Heart left ventricle (tissue), 16 donors: Measurements from ENCODE around the gene ARPC2. TPM values are rescaled to one million over a fixed set of nuclear protein-coding genes. Genes with fewer than 3 reads are reported as not detected.

Experiments
- ATAC-seq, 4 donors: fragments of 200-7000 bp; cut with Tn5 transposase; one replicate each; pipeline ENCODE4 v1.9.1; 2020 to 2022; ENCODE audit warnings: moderate library complexity in 4 of 4, mild to moderate bottlenecking in 3 of 4, moderate number of reproducible peaks in 1 of 4
- DNase-seq, 5 donors: peaks; one replicate each; pipeline ENCODE4 v3.0.0-alpha.2; 2020
- H3K27ac ChIP-seq, 12 donors: fragments of 200-600 bp; sonication (generic) in 4 of 12; one replicate each; pipeline versions ENCODE4 v1.5.0 to v1.8.0; 2016 to 2022; ENCODE audit warnings: mild to moderate bottlenecking in 2 of 12
- H3K27me3 ChIP-seq, 9 donors: fragments of 200-600 bp; sonication (generic) in 2 of 9; one replicate each; pipeline versions ENCODE4 v1.5.1 to v1.8.0; 2016 to 2022; ENCODE audit warnings: mild to moderate bottlenecking in 3 of 9
- H3K36me3 ChIP-seq, 9 donors: fragments of 200-600 bp; sonication (generic) in 2 of 9; one replicate each; pipeline versions ENCODE4 v1.5.0 to v1.8.0; 2018 to 2022; ENCODE audit warnings: mild to moderate bottlenecking in 2 of 9
- H3K4me1 ChIP-seq, 12 donors: fragments of 200-600 bp; sonication (generic) in 4 of 12; one replicate each; pipeline versions ENCODE4 v1.5.0 to v1.8.0; 2016 to 2022; ENCODE audit warnings: mild to moderate bottlenecking in 3 of 12
- H3K4me3 ChIP-seq, 12 donors: fragments of 200-600 bp; sonication (generic) in 4 of 12; one replicate each; pipeline versions ENCODE4 v1.5.0 to v1.8.0; 2017 to 2022; ENCODE audit warnings: mild to moderate bottlenecking in 9 of 12, moderate library complexity in 4 of 12
- H3K9me3 ChIP-seq, 12 donors: fragments of 200-600 bp; sonication (generic) in 4 of 12; one replicate each; pipeline versions ENCODE4 v1.5.0 to v1.8.0; 2016 to 2022; ENCODE audit warnings: mild to moderate bottlenecking in 1 of 12
- CTCF ChIP-seq, 12 donors: fragments of 200-600 bp; sonication (generic) in 4 of 12; IDR thresholded peaks; one replicate each; pipeline versions ENCODE4 v1.5.0 to v1.8.0; 2018 to 2022; ENCODE audit warnings: antibody characterized with exemption in 12 of 12, mild to moderate bottlenecking in 5 of 12
- POLR2A ChIP-seq, 2 donors: fragments of 450-650 bp; IDR thresholded peaks; one replicate each; pipeline ENCODE4 v1.6.1; 2017; ENCODE audit warnings: antibody characterized with exemption in 2 of 2, mild to moderate bottlenecking in 2 of 2, moderate library complexity in 2 of 2
- WGBS, 4 donors: extraction: QIAGEN DNeasy Blood & Tissue Kit in 2 of 4; methylation state at CpG; one replicate each; pipeline versions ENCODE4 v1.1.5 to v1.1.7; 2013 to 2018; 5-methylcytosine and 5-hydroxymethylcytosine counted together
- intact Hi-C, 10 donors: fragments of 100-400 bp; cut with DNase I; formaldehyde crosslinking; loops; one replicate each; pipeline versions ENCODE4 v1.11.1 to v1.14.2; 2022
- polyA plus RNA-seq, 2 donors: library from polyadenylated mRNA; stranded (reverse); fragments of 200-250 nt; gene quantifications; one replicate each; pipeline ENCODE4 v1.2.3, GENCODE V29; 2013
- total RNA-seq, 9 donors: library from RNA; depleted of rRNA in 2 of 9; stranded (reverse); fragments of >200 nt in 2 of 9; fragmentation: NEBNext Ultra II Directional in 3 of 9; extraction: Animal tissue kit (Norgen Biotek cat#: 25700) in 3 of 9; gene quantifications; one replicate each; pipeline versions ENCODE4 v1.1.0 to v1.2.4, GENCODE V29; 2016 to 2023
- donor health status: ischemic (EF 13 %, LVEDD 7.1; RV severe dilation, severe dysfunction).
- donor health status: healthy with polysubstance abuse.
- donor health status: DM: no; HTN: yes; CAD: no.
- donor health status: DM: no; HTN: no; CAD: no.
- donor health status: ischemic (EF 25% LVEDD 6.9; RV normal size, moderate dysfunction).
- donor health status: ischemic (EF 25% LVEDD 5.7; RV mildly dilated, moderate dysfunction).
- donor health status: healthy.
- donor health status: DM: yes; HTN: yes; CAD: no.
- donor health status: ischemic (EF 35%, LVEDD 5.7; RV mildly dilated, moderate dysfunction).
- donor health status: nonischemic (EF 11% LVEDD 7.7; RV severe dilation, severe dysfunction).
- donor health status: DM: yes; HTN: yes; CAD: no.
- donor health status: PGD.
- donor health status: ischemic (EF 29% LVEDD 5.4; RV normal size, mild dysfunction).
- donor health status: nonischemic (EF 23%, LVEDD 6.1; RV moderate dilation, normal function).

ARPC2 gene
- total and polyA plus RNA-seq, 11 donors = 64.9 to 278 (median 139) TPM

- Histone ChIP-seq H3K27me3 (no peaks in the 10 kb centered on the region), H3K4me3 (no peak overlapping the region), H3K27ac (peak overlapping the region in 10 of 12 donors; percentile 6 to 84 (median 70)), H3K9me3 (no peaks in the 10 kb centered on the region), H3K36me3 (peaks cover 0 to 61% (median 54%) of the 10 kb centered on the region in 9 donors), H3K4me1 (peaks cover 3 to 69% (median 33%) of the 10 kb centered on the region in 12 donors)
- TF ChIP-seq CTCF (IDR thresholded peaks at IDR 0.05) = no peak
- no peak for TF ChIP-seq POLR2A (IDR thresholded peaks at IDR 0.05)
- intact Hi-C loops = loop anchor here in 6 of 10 donors (2.0 to 10.0 kb wide), 7 partner anchors 13 to 371 kb away; partner anchors contain the start of genes CTDSP1 (in 3 of the 6) and TMBIM1 (in 1 of the 6)
- DNase-seq (no peak), ATAC-seq (no peak)
- 67 to 87% (median 72%) methylated on average over 2 of the region's 2 CpGs for WGBS, 4 donors
Observed at GRCh38 chr2:218273908-218274249, 56.9 kb downstream of the ARPC2 start.

- intact Hi-C loops = loop anchor here in 4 of 10 donors (5.0 to 10.0 kb wide), 3 partner anchors 87 to 370 kb away; partner anchors contain the start of gene CTDSP1 (in 3 of the 4)
- Histone ChIP-seq H3K27ac (peak overlapping the region in 8 of 12 donors; percentile 9 to 84 (median 26)), H3K4me1 (peaks cover 0 to 62% (median 29%) of the 10 kb centered on the region in 12 donors)
Observed at GRCh38 chr2:218274586-218274985, 57.6 kb downstream of the ARPC2 start.

GRCh38 chr2:218275371-218276072 lies 58.5 kb downstream of the ARPC2 start:
- intact Hi-C loops = loop anchor here in 1 of 10 donors (10.0 kb wide), 1 partner anchor 369 kb away; no protein-coding TSS in a partner anchor
- no peak for DNase-seq
- 77 to 93% (median 86%) methylated on average over 8 to 9 of the region's 9 CpGs for WGBS, 4 donors
- Histone ChIP-seq H3K27me3 (no peaks in the 10 kb centered on the region), H3K27ac (peak overlapping the region in 5 of 12 donors; percentile 9 to 84 (median 31)), H3K4me3 (no peak overlapping the region), H3K9me3 (no peaks in the 10 kb centered on the region), H3K4me1 (peaks cover 0 to 61% (median 29%) of the 10 kb centered on the region in 12 donors), H3K36me3 (peaks cover 2 to 77% (median 70%) of the 10 kb centered on the region in 9 donors)
- ATAC-seq = no peak
- TF ChIP-seq POLR2A (IDR thresholded peaks at IDR 0.05) = no peak

More at GRCh38 chr2:218274586-218274985, 57.6 kb downstream of the ARPC2 start:
- Histone ChIP-seq H3K27me3 (no peaks in the 10 kb centered on the region), H3K9me3 (no peaks in the 10 kb centered on the region), H3K36me3 (peaks cover 2 to 68% (median 61%) of the 10 kb centered on the region in 9 donors), H3K4me3 (no peak overlapping the region)
- WGBS, 4 donors = 54 to 77% (median 60%) methylated on average over 4 of the region's 4 CpGs
- no peak for DNase-seq
- no peak for ATAC-seq
- no peak for TF ChIP-seq CTCF (IDR thresholded peaks at IDR 0.05)
- TF ChIP-seq POLR2A (IDR thresholded peaks at IDR 0.05) = no peak

GRCh38 chr2:218276986-218277755 lies 60.2 kb downstream of the ARPC2 start:
- no peaks in the 10 kb centered on the region for H3K9me3 ChIP-seq
- peak in 1 of 5 donors; percentile 11 for DNase-seq
- H3K27ac ChIP-seq = no peak overlapping the region
- peaks cover 0 to 57% (median 25%) of the 10 kb centered on the region in 12 donors for H3K4me1 ChIP-seq
- H3K36me3 ChIP-seq = peaks cover 2 to 94% (median 83%) of the 10 kb centered on the region in 9 donors
- TF ChIP-seq CTCF (IDR thresholded peaks at IDR 0.05) (peak in 1 of 12 donors; percentile 8), POLR2A (IDR thresholded peaks at IDR 0.05) (no peak)
- intact Hi-C loops = loop anchor here in 1 of 10 donors (10.0 kb wide), 1 partner anchor 368 kb away; no protein-coding TSS in a partner anchor
- no peak for ATAC-seq
- 68 to 79% (median 73%) methylated on average over 12 of the region's 12 CpGs for WGBS, 4 donors
- no peak overlapping the region for H3K4me3 ChIP-seq
- no peaks in the 10 kb centered on the region for H3K27me3 ChIP-seq
